SH-SY5Y (cell line): ENCODE data around the gene SYT2.

Experiments
- GATA2 ChIP-seq: IDR thresholded peaks from 2 replicates; pipeline ENCODE4 v1.6.1; 2011; ENCODE audit warnings: mild to moderate bottlenecking, low read depth, low read length
- GATA3 ChIP-seq: IDR thresholded peaks from 2 replicates; pipeline ENCODE4 v1.6.1; 2011; ENCODE audit warnings: low read depth, mild to moderate bottlenecking, low read length, moderate library complexity

SYT2 gene

DNA sequence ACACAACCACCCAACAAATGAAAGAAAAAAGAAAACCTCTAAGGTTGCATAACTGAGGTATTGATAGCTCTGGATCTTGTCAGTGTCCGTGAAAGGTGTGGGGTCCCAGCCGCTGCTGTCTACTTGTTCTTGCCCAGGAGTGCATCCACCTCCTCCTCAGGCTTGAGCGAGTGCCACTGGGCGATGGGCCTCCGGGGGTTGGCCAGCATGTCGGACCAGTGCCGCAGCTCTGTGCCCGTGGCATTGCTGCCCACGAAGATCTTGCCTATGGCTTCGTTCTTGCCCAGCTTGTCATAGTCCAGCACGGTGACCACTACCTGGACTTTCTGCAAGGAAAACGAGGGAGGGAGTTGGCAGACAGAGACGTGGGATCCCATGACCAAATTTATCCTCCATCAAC, 113.6 kb downstream of the SYT2 start:
- TF ChIP-seq GATA2 = no peak
- no peak for TF ChIP-seq GATA3

DNA sequence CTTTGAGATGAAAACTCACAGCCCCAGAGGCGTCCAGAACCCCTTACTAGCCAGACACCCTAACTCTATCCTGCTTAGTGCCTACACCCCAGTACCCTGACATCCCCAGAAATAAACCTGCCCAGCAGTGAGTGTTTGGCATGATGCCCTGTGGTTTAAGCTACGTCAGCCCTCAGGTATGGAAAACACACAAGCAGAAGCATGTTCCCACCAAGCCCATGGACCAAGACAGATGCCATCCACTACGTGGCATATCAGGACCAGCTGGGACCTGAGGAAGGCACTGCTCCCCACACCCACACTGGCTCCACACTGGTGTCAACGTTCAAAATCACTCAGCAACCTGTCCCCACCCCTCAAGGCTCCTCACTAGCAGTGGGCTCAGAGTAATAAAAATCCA, 116.4 kb downstream of the SYT2 start:
- no peak for TF ChIP-seq GATA2
- TF ChIP-seq GATA3 = no peak

GRCh38 chr1:202592146-202592545, 118.1 kb downstream of the SYT2 start:
- TF ChIP-seq GATA2 (no peak), GATA3 (no peak)

- TF ChIP-seq GATA2 (no peak), GATA3 (no peak)
These were observed 118.7 kb downstream of the SYT2 start for GRCh38 chr1:202591515-202591914.

- TF ChIP-seq GATA2 = no peak
- TF ChIP-seq GATA3 = no peak
These were observed 119.3 kb downstream of the SYT2 start for GRCh38 chr1:202590975-202591411.

DNA sequence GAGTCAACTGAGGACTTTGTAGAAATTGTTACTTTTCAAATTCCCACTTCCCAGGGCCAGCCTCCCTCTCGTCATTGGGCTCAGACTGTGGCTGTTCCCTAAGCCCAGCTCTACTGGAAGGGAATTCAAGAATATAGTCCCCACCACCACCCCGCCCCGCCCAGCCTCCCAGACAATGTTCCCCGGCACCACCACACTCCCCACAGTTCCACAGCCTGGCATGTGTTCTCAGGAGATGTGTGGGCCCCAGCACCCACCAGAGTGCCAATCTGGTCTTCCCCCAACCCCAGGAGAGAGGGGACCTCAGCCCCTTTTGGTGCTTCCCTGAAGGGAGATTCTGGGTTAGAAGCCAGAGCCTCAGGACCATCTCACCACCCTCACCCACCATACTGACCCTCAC, 120.1 kb downstream of the SYT2 start:
- TF ChIP-seq GATA3 = no peak
- no peak for TF ChIP-seq GATA2

DNA sequence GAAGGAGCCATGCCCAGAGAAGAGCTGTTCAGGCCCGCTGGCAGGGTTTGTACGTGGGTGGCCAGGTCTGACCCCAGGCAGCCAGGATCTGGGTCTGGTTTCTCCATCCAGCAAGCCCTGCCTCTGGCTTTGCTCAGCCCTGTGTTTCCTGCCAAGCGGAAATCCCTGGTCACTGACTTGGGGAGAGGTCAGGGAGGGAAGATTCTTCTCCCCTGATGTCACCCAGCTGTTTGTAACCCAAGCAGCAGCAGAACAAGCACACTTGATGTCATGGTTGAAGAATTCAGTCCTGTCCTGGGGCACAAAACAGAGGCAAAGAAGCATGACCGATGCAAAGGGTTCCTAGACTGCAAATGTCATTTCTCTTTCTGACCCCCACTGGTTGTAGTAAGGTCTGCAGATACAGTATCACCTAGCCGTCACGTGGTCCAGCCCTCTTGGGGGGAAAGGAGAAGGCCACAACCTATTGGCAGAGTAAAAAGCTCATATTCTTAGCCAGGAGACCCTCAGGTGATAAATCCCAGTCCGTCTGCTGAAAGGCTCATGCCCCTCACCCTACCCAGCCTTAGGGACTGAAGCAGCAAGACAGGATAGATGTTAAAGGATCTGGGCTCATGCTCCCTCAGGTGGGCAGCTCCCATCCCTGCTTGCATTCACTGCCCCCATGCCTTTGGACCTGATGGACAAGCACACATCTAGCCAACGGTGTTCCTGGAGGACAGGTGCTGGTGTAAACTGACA, 120.9 kb downstream of the SYT2 start:
- TF ChIP-seq GATA2 = no peak
- no peak for TF ChIP-seq GATA3

DNA sequence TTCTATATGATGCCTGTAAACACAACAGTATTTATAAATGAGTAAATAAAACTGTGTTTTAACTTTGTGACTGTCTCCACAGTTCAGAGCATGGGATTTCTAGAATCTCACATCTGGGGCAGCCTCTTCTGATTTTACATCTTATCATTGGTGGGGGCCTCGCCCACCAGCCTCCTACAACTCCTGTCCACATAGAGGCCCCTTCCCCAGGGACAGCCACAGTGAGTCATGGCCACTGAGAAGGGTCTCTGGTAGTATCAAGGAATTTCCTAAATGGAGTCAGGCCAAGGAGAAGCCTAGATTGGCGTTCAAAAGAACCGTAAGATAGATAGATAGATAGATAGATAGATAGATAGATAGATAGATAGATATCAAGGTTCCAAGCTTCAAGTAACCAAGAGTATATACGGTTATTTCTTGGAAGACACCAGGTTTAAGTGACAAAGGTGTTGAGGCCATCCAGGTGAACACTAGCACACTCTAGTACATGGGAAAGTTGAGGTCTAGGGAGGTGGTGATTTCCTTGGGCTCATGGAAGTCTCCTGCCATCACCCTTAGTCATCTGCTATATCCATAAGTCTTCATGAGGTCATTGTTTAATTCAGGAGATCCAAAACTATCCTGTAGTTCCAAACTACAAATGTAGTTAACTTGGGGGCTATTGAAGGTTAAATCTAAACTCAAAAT, 121.6 kb downstream of the SYT2 start:
- TF ChIP-seq GATA3 (no peak), GATA2 (no peak)

GRCh38 chr1:202587859-202588485, 122.3 kb downstream of the SYT2 start:
- TF ChIP-seq GATA2 = no peak
- TF ChIP-seq GATA3 = no peak

DNA sequence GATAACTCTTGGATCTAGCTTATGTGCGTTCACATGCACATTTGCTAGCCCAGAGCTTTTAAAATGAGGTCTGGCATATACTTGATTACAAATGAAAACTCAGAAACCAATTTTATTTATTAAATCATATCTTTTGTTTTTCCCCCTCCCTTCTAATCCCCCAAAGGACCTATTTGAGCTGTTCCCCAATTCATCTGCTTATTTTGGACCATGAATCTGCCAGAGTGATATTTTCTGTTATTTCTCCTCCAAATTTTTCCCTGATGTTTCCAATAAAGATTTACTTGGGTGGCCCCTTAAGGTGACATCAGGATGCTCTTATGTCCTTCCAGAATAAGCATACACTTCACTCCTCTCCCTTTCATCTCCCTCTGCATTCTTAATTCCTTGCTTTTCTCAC, 123.4 kb downstream of the SYT2 start:
- TF ChIP-seq GATA3 = no peak
- TF ChIP-seq GATA2 = no peak

- TF ChIP-seq GATA2 (peak; percentile 86), GATA3 (peak; percentile 44)
These were observed 124.0 kb downstream of the SYT2 start for GRCh38 chr1:202586018-202586821.

DNA sequence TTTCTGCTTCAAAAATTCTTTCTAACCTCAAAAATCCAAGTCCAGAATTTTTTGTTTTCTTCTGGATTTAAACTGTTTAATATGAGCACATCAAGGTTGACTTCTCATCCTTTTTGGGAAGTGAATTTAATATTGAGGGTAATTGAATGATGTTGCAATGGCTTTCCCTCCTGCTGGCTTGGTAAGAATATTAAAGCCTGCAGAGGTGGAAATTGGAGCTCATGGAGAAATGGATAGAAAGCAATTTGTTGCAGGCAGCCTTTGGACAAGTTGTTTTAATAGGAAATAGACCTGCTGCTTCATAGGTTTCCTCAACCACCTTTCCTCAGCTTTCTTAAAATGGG, 124.7 kb downstream of the SYT2 start:
- no peak for TF ChIP-seq GATA3
- no peak for TF ChIP-seq GATA2

- TF ChIP-seq GATA2 (no peak), GATA3 (no peak)
These were observed 125.3 kb downstream of the SYT2 start for GRCh38 chr1:202584707-202585589.

GRCh38 chr1:202580619-202581018, 129.6 kb downstream of the SYT2 start:
- no peak for TF ChIP-seq GATA2
- TF ChIP-seq GATA3 = no peak
